Measurements from ENCODE around the gene ATP1A2. TPM values are rescaled to one million over a fixed set of nuclear protein-coding genes. Genes with fewer than 3 reads are reported as not detected.
A peak's percentile ranks its signal among the peaks of the same experiment; 100 is the strongest.

The ATP1A2 gene
- total and polyA plus RNA-seq, 2 of the 8 experiments (the other 6 are each of a cell fraction or from before 2014, with no cell fraction given), result 39.7 to 40.8 TPM

GRCh38 chr1:160162931-160163330 is 47.4 kb downstream of the ATP1A2 start:
- H3K27ac ChIP-seq (ENCODE audit: low read depth, low read length), result no peak overlapping the region
- no peak for TF ChIP-seq MAX (IDR thresholded peaks at IDR 0.05)
- TF ChIP-seq CTBP2 (IDR thresholded peaks at IDR 0.05; ENCODE audit: borderline replicate concordance, insufficient read depth, insufficient read length, low read length), result no peak
- no peak for TF ChIP-seq FOSL1 (IDR thresholded peaks at IDR 0.05; ENCODE audit: insufficient read depth, low read depth, low read length)
- TF ChIP-seq CHD2 (IDR thresholded peaks at IDR 0.05; ENCODE audit: low read length), result no peak
- TF ChIP-seq TAF7 (optimal IDR thresholded peaks at IDR 0.05; ENCODE audit: borderline replicate concordance, low read depth, low read length), result no peak
- TF ChIP-seq GABPA (IDR thresholded peaks at IDR 0.05; ENCODE audit: borderline replicate concordance, insufficient read depth, low read length), result no peak
- no peak for TF ChIP-seq SIN3A (conservative IDR thresholded peaks at IDR 0.05 in 1 of 2, IDR thresholded peaks at IDR 0.05 in 1 of 2; ENCODE audit: low read depth in 1 of 2, low read length in 2 of 2)

More at GRCh38 chr1:160162931-160163330, 47.4 kb downstream of the ATP1A2 start:
- H3K4ac ChIP-seq (replicated peaks; ENCODE audit: insufficient read length, low read depth, low read length), result no peak overlapping the region
- DNase-seq (ENCODE audit: low read depth in 1 of 2, low spot score in 2 of 2) (no peak), FAIRE-seq (no peak)
- H3K18ac ChIP-seq (ENCODE audit: extremely low read depth, low read length), result no peak overlapping the region
- no peaks in the 10 kb centered on the region for H3K23me2 ChIP-seq (ENCODE audit: low read depth, low read length)
- no peak overlapping the region for H3K9ac ChIP-seq (replicated peaks in 1 of 4; ENCODE audit: extremely low read depth in 1 of 4, low read depth in 3 of 4, low read length in 3 of 4)
- H3K4me3 ChIP-seq (ENCODE audit: extremely low read depth in 1 of 4, insufficient read depth in 2 of 4, low read depth in 3 of 4, low read length in 4 of 4), result no peak overlapping the region
- H2BK12ac ChIP-seq (ENCODE audit: low read depth, low read length), result peak overlapping the region; percentile 29; the same call in 1 of the 2 replicates
- H4K91ac ChIP-seq (replicated peaks; ENCODE audit: insufficient read length, low read length), result no peak overlapping the region
- no peak overlapping the region for H4K8ac ChIP-seq (ENCODE audit: extremely low read depth, insufficient read depth, low read length)
- H2AK5ac ChIP-seq (ENCODE audit: low read depth, low read length), result 0 out of 2 replicates have a peak overlapping the region, but pooled peaks have one; percentile 77
- CTCF ChIA-PET (ENCODE audit: partially characterized antibody), result interaction anchor here (0.7 to 18.4 kb wide), 31 partner anchors 10 to 978 kb away, joined by 3 to 257 read pairs (median 7); partner anchors contain the start of genes ATP1A4, CASQ1, DCAF8 and KCNJ9
- peaks cover 0 to 7% (median 3%) of the 10 kb centered on the region in 4 experiments; a peak in 5 of 7 replicates for H3K4me1 ChIP-seq (replicated peaks in 1 of 4; ENCODE audit: control insufficient read depth in 3 of 4, insufficient read depth in 4 of 4, low read length in 3 of 4)
- 0 out of 2 replicates have a peak overlapping the region, but pooled peaks have one; percentile 0 for H2BK15ac ChIP-seq (ENCODE audit: low read length)
- H3K36me3 ChIP-seq (ENCODE audit: control insufficient read depth in 2 of 4, insufficient read depth in 4 of 4, low read length in 3 of 4), result no peaks in the 10 kb centered on the region
- H2BK120ac ChIP-seq (replicated peaks; ENCODE audit: low read depth, low read length), result no peak overlapping the region
- H3K4me2 ChIP-seq (ENCODE audit: insufficient read depth in 1 of 2, low read depth in 2 of 2, low read length in 2 of 2), result no peak overlapping the region
- H3K23ac ChIP-seq (ENCODE audit: insufficient read length), result no peak overlapping the region
- no peaks in the 10 kb centered on the region for H3K9me3 ChIP-seq (ENCODE audit: insufficient read depth in 2 of 2, low read depth in 1 of 2, low read length in 1 of 2)
- H3K27me3 ChIP-seq (replicated peaks in 1 of 4; ENCODE audit: control insufficient read depth in 3 of 4, extremely low read depth in 1 of 4, insufficient read depth in 3 of 4, low read length in 3 of 4), result no peaks in the 10 kb centered on the region; a peak in 2 of 7 replicates
- no peak overlapping the region for H2AFZ ChIP-seq (ENCODE audit: low read length)
- no peaks in the 10 kb centered on the region for H3K79me1 ChIP-seq (ENCODE audit: low read depth, low read length)
- WGBS, 2 experiments (ENCODE audit: extremely low coverage in 1 of 2, insufficient coverage in 1 of 2, insufficient read length in 1 of 2, insufficient replicate concordance in 2 of 2, low coverage in 1 of 2, low lambda C conversion rate in 2 of 2, missing lambda C conversion rate in 1 of 2), result 91% methylated on average over 2 of the region's 2 CpGs; no CpG with 5 or more reads in 1 of the 2 experiments
- no peak overlapping the region for H3K14ac ChIP-seq (ENCODE audit: insufficient read length)
- H4K5ac ChIP-seq (ENCODE audit: insufficient read length, low read depth, low read length), result no peak overlapping the region
- no peaks in the 10 kb centered on the region for H3K79me2 ChIP-seq (ENCODE audit: control insufficient read depth in 1 of 2, insufficient read depth in 2 of 2, low read length in 2 of 2)
- peak overlapping the region; percentile 0; the same call in 1 of the 2 replicates for H2BK20ac ChIP-seq (ENCODE audit: low read length)
- POLR2A ChIA-PET (ENCODE audit: partially characterized antibody), result interaction anchor here (1.2 to 2.4 kb wide), 5 partner anchors 46 to 89 kb away, joined by 3 to 11 read pairs (median 5); no protein-coding TSS in a partner anchor
- H3K56ac ChIP-seq (replicated peaks; ENCODE audit: insufficient read length, low read depth, low read length), result no peak overlapping the region
- peak overlapping the region; percentile 22; the same call in 1 of the 2 replicates for H2BK5ac ChIP-seq (ENCODE audit: low read depth, low read length)
- H4K20me1 ChIP-seq (replicated peaks in 1 of 2; ENCODE audit: control insufficient read depth in 1 of 2, insufficient read depth in 2 of 2, low read length in 2 of 2), result no peaks in the 10 kb centered on the region
